CD4-positive, alpha-beta T cell treated with Interleukin-15 for 1 hour (primary cell): Measurements from ENCODE around the gene PTMS.
A peak's percentile ranks its signal among the peaks of the same experiment; 100 is the strongest.

Source experiments
- DNase-seq: peaks from one replicate; pipeline ENCODE4 v3.0.0-alpha.2; 2020

PTMS gene

GRCh38 chr12:6752921-6753771 is 13.0 kb upstream of the PTMS start, which contains the start of gene MLF2:
MLF2 (minus strand) TSS chr12:6753141; CDS start chr12:6752334, 807 bp downstream.
- peak; percentile 98 for DNase-seq

GRCh38 chr12:6753772-6754356 is 12.3 kb upstream of the PTMS start:
- DNase-seq, result no peak

- no peak for DNase-seq
Observed at GRCh38 chr12:6754411-6754810, 11.8 kb upstream of the PTMS start.

GRCh38 chr12:6757028-6757690 is 9.0 kb upstream of the PTMS start:
- DNase-seq, result no peak

- no peak for DNase-seq
Observed at GRCh38 chr12:6758506-6759095, 7.6 kb upstream of the PTMS start.

GRCh38 chr12:6759741-6760140 is 6.4 kb upstream of the PTMS start:
- DNase-seq, result no peak

GRCh38 chr12:6763380-6763779 is 2.8 kb upstream of the PTMS start:
- DNase-seq, result no peak

GRCh38 chr12:6764011-6764828 is 1.9 kb upstream of the PTMS start:
- peak; percentile 78 for DNase-seq

- DNase-seq, result no peak
Observed at GRCh38 chr12:6765048-6765633, 1.0 kb upstream of the PTMS start.

- peak; percentile 42 for DNase-seq
Observed at GRCh38 chr12:6766651-6767349, 637 bp downstream of the PTMS start.

- DNase-seq, result no peak
Observed at GRCh38 chr12:6767353-6768319, 1.5 kb downstream of the PTMS start.

GRCh38 chr12:6768437-6768914 is 2.3 kb downstream of the PTMS start:
- DNase-seq, result no peak

GRCh38 chr12:6768990-6769389 is 2.8 kb downstream of the PTMS start:
- no peak for DNase-seq

GRCh38 chr12:6769666-6770065 is 3.5 kb downstream of the PTMS start:
- no peak for DNase-seq

GRCh38 chr12:6770094-6770493 is 3.9 kb downstream of the PTMS start:
- DNase-seq, result no peak

- no peak for DNase-seq
Observed at GRCh38 chr12:6770600-6770999, 4.4 kb downstream of the PTMS start.

GRCh38 chr12:6771091-6771495 is 4.9 kb downstream of the PTMS start:
- DNase-seq, result no peak

- DNase-seq, result no peak
Observed at GRCh38 chr12:6771509-6772330, 5.6 kb downstream of the PTMS start.

GRCh38 chr12:6772331-6772695 is 6.2 kb downstream of the PTMS start, which contains the start of gene LAG3:
LAG3 (plus strand) TSS chr12:6772520; CDS start chr12:6772853, 333 bp downstream.
- peak; percentile 37 for DNase-seq
